Hepatocyte (in vitro differentiated cells): ENCODE measurements around the gene EEFSEC. TPM values are rescaled to one million over a fixed set of nuclear protein-coding genes. Genes with fewer than 3 reads are reported as not detected.

Source experiments
- DNase-seq: peaks from one replicate; pipeline ENCODE4 v3.0.0-alpha.2; 2016; ENCODE audit warnings: low spot score
- H2AFZ ChIP-seq: fragments of 200-600 bp; sonication (generic); 2 replicates; pipeline ENCODE4 v1.6.0; 2016; ENCODE audit warnings: antibody characterized with exemption, mild to moderate bottlenecking
- H3K27ac ChIP-seq: fragments of 200-600 bp; sonication (generic); 2 replicates; pipeline ENCODE4 v1.5.1; 2016; ENCODE audit warnings: mild to moderate bottlenecking
- H3K27me3 ChIP-seq: fragments of 200-600 bp; sonication (generic); 2 replicates; pipeline ENCODE4 v1.6.1; 2016
- H3K36me3 ChIP-seq: fragments of 200-600 bp; sonication (generic); replicated peaks from 2 replicates; pipeline ENCODE4 v1.5.1; 2016; ENCODE audit warnings: low read depth; ENCODE audit not compliant: insufficient read depth
- H3K4me1 ChIP-seq: fragments of 200-600 bp; sonication (generic); 2 replicates; pipeline ENCODE4 v1.5.1; 2016; ENCODE audit warnings: mild to moderate bottlenecking, moderate library complexity; ENCODE audit not compliant: insufficient read depth
- H3K4me2 ChIP-seq: fragments of 200-600 bp; sonication (generic); 2 replicates; pipeline ENCODE4 v1.6.0; 2016
- H3K4me3 ChIP-seq: fragments of 200-600 bp; sonication (generic); 2 replicates; pipeline ENCODE4 v1.5.1; 2016; ENCODE audit warnings: mild to moderate bottlenecking
- H3K79me2 ChIP-seq: fragments of 200-600 bp; sonication (generic); 2 replicates; pipeline ENCODE4 v1.6.0; 2017; ENCODE audit warnings: mild to moderate bottlenecking
- H3K9me2 ChIP-seq: fragments of 200-600 bp; sonication (generic); replicated peaks from 2 replicates; pipeline ENCODE4 v1.6.0; 2017; ENCODE audit warnings: mild to moderate bottlenecking; ENCODE audit not compliant: insufficient read depth
- H3K9me3 ChIP-seq: fragments of 200-600 bp; sonication (generic); 2 replicates; pipeline ENCODE4 v1.5.1; 2016; ENCODE audit warnings: low read depth, mild to moderate bottlenecking
- H4K20me1 ChIP-seq: fragments of 200-600 bp; sonication (generic); 2 replicates; pipeline ENCODE4 v1.6.0; 2016; ENCODE audit warnings: mild to moderate bottlenecking; ENCODE audit not compliant: insufficient read depth, poor library complexity, severe bottlenecking
- CTCF ChIP-seq: fragments of 200-600 bp; sonication (generic); IDR thresholded peaks from 2 replicates; pipeline ENCODE4 v1.5.1; 2016; ENCODE audit warnings: antibody characterized with exemption, mild to moderate bottlenecking; ENCODE audit not compliant: poor library complexity
- EZH2 ChIP-seq: fragments of 200-600 bp; sonication (generic); IDR thresholded peaks from 2 replicates; pipeline ENCODE4 v1.6.1; 2016; ENCODE audit warnings: antibody characterized with exemption, mild to moderate bottlenecking, borderline replicate concordance
- EZH2phosphoT487 ChIP-seq: fragments of 200-600 bp; sonication (generic); IDR thresholded peaks from one replicate; pipeline ENCODE4 v1.6.1; 2018; ENCODE audit warnings: antibody characterized with exemption, mild to moderate bottlenecking, low read depth, moderate library complexity; ENCODE audit not compliant: unreplicated experiment, severe bottlenecking
- WGBS: methylation state at CpG from one replicate; pipeline ENCODE4 v1.1.6; 2016; ENCODE audit warnings: low lambda C conversion rate; ENCODE audit errors: missing lambda C conversion rate; 5-methylcytosine and 5-hydroxymethylcytosine counted together
- polyA plus RNA-seq: library from polyadenylated mRNA; unstranded; fragments of >200 nt; fragmentation: Nextera tagmentation; extraction: Ambion mirVana; gene quantifications from 2 replicates; pipeline ENCODE4 v1.2.1, GENCODE V29; 2016
- total RNA-seq: library from RNA; depleted of rRNA; stranded (reverse); fragments of >200 nt; gene quantifications from 2 replicates; pipeline ENCODE4 v1.2.3, GENCODE V29; 2014

Gene EEFSEC
- total and polyA plus RNA-seq, 2 experiments from 2014 or later: 9.8 to 17.5 TPM

DNA sequence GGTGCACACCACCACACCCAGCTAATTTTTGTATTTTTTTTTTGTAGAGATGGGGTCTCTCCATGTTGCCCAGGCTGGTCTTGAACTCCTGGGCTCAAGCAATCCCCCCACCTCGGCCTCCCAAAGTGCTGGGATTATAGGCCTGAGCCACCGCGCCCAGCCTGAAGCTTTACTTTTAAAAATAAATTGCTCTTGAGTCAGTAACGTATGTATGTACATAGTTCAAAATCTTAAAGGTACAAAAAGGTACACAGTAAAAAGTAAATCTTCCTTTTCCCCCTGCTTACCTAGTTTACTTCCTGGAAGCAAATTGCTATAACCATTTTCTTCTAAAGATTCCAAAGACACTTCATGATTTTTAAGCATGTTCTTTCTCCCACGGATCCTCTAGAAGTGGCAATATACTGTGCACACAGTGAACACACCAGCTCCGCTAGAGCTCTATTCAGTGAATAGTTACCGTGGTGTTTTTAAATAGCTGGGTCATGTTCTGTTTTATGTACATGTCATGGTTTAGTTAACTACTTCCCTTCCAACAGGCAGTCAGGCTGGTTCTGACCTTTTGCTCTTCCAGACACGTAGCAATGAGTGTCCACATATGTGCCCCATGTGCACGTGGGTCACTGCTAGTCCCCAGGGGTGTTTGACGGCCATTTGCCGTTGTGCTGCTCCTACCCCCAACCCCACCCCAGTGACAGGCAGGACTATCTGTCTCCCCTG is 82.1 kb downstream of the EEFSEC start:
- H3K4me1 ChIP-seq: peaks cover 27% of the 10 kb centered on the region
- no peaks in the 10 kb centered on the region for H3K27me3 ChIP-seq
- H3K9me3 ChIP-seq: no peaks in the 10 kb centered on the region
- H2AFZ ChIP-seq: no peak overlapping the region
- H3K4me2 ChIP-seq: no peak overlapping the region
- no peak for TF ChIP-seq EZH2phosphoT487
- no peak for TF ChIP-seq EZH2
- no peak for TF ChIP-seq CTCF
- H3K9me2 ChIP-seq: no peaks in the 10 kb centered on the region
- peaks cover 7% of the 10 kb centered on the region for H3K79me2 ChIP-seq
- H3K4me3 ChIP-seq: no peak overlapping the region
- no peaks in the 10 kb centered on the region for H4K20me1 ChIP-seq
- 49% methylated on average over 11 of the region's 11 CpGs for WGBS
- H3K36me3 ChIP-seq: no peaks in the 10 kb centered on the region
- H3K27ac ChIP-seq: peak overlapping the region; percentile 33
- DNase-seq: no peak

DNA sequence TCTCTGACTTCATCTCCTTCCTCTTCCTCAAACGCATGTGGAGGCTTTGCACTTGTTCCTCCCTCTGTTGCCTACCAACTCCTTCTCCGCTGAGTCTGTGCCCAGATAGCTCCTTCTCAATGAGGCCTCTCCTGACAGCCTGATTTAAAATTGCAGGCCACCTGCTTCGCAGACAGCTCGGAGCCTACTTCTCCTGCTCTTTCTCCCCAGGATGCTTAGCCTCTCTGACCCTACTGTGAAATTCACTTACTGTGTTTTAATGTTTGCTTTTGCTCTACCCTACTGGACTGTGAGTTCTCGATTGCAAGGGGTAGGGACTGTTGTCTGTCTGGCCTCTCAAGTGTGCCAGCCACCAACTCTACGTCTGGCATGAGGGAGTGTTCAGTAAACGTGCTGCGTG is 83.4 kb downstream of the EEFSEC start:
- WGBS: 79% methylated on average over 8 of the region's 8 CpGs

DNA sequence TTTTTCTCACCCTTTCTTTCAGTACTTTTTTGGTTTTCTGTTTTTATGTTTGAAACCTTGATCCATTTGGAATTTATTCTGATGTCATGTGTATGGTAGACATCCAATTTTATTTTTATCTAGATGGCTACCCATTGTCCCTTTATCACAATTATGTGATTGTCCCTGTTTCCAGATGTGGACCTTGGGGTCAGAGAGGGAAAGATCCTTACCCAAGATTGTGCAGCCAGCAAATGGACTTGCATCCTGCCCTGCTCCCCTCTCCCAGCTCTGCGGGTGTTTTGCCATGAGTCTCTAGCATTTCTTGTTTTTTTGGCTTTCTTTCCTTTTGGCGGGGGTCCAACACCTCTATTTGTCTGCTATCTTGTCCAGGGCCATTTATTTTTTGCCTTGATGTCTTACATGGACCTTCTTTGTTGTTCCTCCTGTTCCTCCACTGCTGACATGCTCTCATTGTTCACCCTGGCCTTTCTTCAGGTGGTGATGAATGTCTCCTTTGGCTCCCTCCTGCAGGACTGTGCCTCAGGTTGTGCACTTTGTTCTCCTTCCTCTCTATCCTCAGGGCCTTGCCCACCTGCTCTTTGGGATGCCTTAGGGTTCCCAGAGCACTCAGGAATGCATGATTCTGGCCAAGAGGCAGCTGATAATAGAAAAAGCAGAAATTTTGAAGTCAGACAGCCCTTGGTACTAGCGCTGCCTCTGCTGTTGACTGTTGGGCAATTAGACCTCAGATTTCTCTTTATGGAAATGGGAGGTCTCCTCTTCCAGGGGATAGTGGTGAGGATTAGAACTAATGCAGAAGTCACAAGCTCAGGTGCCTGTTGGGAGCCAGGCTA is 84.3 kb downstream of the EEFSEC start:
- no peak for TF ChIP-seq CTCF
- TF ChIP-seq EZH2: no peak
- TF ChIP-seq EZH2phosphoT487: no peak
- no peak overlapping the region for H2AFZ ChIP-seq
- no peaks in the 10 kb centered on the region for H3K9me3 ChIP-seq
- H3K79me2 ChIP-seq: peaks cover 7% of the 10 kb centered on the region
- no peak overlapping the region for H3K4me3 ChIP-seq
- H3K36me3 ChIP-seq: no peaks in the 10 kb centered on the region
- no peaks in the 10 kb centered on the region for H3K9me2 ChIP-seq
- WGBS: 77% methylated on average over 3 of the region's 3 CpGs
- no peak overlapping the region for H3K27ac ChIP-seq
- no peaks in the 10 kb centered on the region for H3K27me3 ChIP-seq
- H3K4me2 ChIP-seq: no peak overlapping the region
- H3K4me1 ChIP-seq: peaks cover 18% of the 10 kb centered on the region
- H4K20me1 ChIP-seq: no peaks in the 10 kb centered on the region
- DNase-seq: no peak

More for the DNA sequence above, 83.4 kb downstream of the EEFSEC start:
- DNase-seq: no peak
- Histone ChIP-seq H2AFZ (no peak overlapping the region), H3K4me1 (peaks cover 22% of the 10 kb centered on the region), H3K36me3 (no peaks in the 10 kb centered on the region), H3K9me2 (no peaks in the 10 kb centered on the region), H4K20me1 (no peaks in the 10 kb centered on the region), H3K27me3 (no peaks in the 10 kb centered on the region), H3K27ac (no peak overlapping the region), H3K9me3 (no peaks in the 10 kb centered on the region), H3K4me2 (no peak overlapping the region), H3K79me2 (peaks cover 7% of the 10 kb centered on the region), H3K4me3 (no peak overlapping the region)
- TF ChIP-seq EZH2 (no peak), EZH2phosphoT487 (no peak), CTCF (no peak)
